Uterus (tissue), 4 donors: ENCODE measurements around the gene GYG2. TPM values are rescaled to one million over a fixed set of nuclear protein-coding genes. Genes with fewer than 3 reads are reported as not detected.
A peak's percentile ranks its signal among the peaks of the same experiment; 100 is the strongest.
"Not testable (repeated sequence)": the region's sequence is repeated elsewhere in the genome, so short reads cannot be mapped to it uniquely, and the experiment has no call there.

Experiments used
- DNase-seq, 2 donors: peaks; one replicate each; pipeline ENCODE4 v3.0.0-alpha.2; 2019 to 2020
- H3K27ac ChIP-seq, 2 donors: fragments of 200-600 bp; sonication (generic); 1 replicate in 1 of 2; 2 replicates in 1 of 2; pipeline ENCODE4 v1.5.1; 2016 to 2018
- H3K27me3 ChIP-seq, 2 donors: fragments of 200-600 bp; sonication (generic); one replicate each; pipeline ENCODE4 v1.5.1; 2018 to 2019; ENCODE audit warnings: control low read depth in 1 of 2
- H3K36me3 ChIP-seq, 2 donors: fragments of 200-600 bp; sonication (generic); one replicate each; pipeline ENCODE4 v1.5.1; 2019; ENCODE audit warnings: control low read depth in 1 of 2
- H3K4me1 ChIP-seq, 2 donors: fragments of 200-600 bp; sonication (generic); one replicate each; pipeline ENCODE4 v1.5.1; 2018 to 2019; ENCODE audit warnings: control low read depth in 1 of 2
- H3K4me3 ChIP-seq, 2 donors: fragments of 200-600 bp; sonication (generic); 1 replicate in 1 of 2; 2 replicates in 1 of 2; pipeline ENCODE4 v1.5.1; 2018 to 2019; ENCODE audit warnings: mild to moderate bottlenecking in 1 of 2
- H3K9me3 ChIP-seq, 2 donors: fragments of 200-600 bp; sonication (generic); one replicate each; pipeline ENCODE4 v1.5.1; 2019; ENCODE audit warnings: control low read depth in 1 of 2
- CTCF ChIP-seq, 4 experiments: fragments of 200-600 bp in 2 of 4; fragments of 450-650 bp in 2 of 4; sonication (generic) in 2 of 4; IDR thresholded peaks; one replicate each; pipeline ENCODE4 v1.5.1; 2016 to 2019; ENCODE audit warnings: antibody characterized with exemption in 4 of 4, mild to moderate bottlenecking in 2 of 4, moderate library complexity in 1 of 4
- POLR2A ChIP-seq, 2 donors: fragments of 450-650 bp; IDR thresholded peaks; one replicate each; pipeline ENCODE4 v1.6.1; 2016; ENCODE audit warnings: antibody characterized with exemption in 2 of 2, mild to moderate bottlenecking in 1 of 2, moderate library complexity in 1 of 2
- intact Hi-C: fragments of 100-400 bp; cut with DNase I; formaldehyde crosslinking; loops from one replicate; pipeline ENCODE4 v1.15.1; 2023; ENCODE audit warnings: low total_unique reads
- total RNA-seq, 4 donors: library from RNA; depleted of rRNA in 3 of 4; stranded (reverse); fragments of >200 nt in 3 of 4; gene quantifications; one replicate each; pipeline versions ENCODE4 v1.1.0 to v1.2.4, GENCODE V29; 2014 to 2023
- donor health status: DM: yes; HTN: yes; CAD: no.

The GYG2 gene
- total RNA-seq, result 1 to 10 TPM in 3 of 4 donors, not detected in 1; 1.0 to 9.6 (median 2.4) TPM

GRCh38 chrX:2828344-2828958, at the start of gene GYG2:
GYG2 (plus strand) TSS chrX:2828930; CDS start chrX:2830189, 1,259 bp downstream.
- DNase-seq, result no peak
- H3K27ac ChIP-seq, result no peak within 1 kb of the TSS
- H3K4me1 ChIP-seq, result no peaks in the 10 kb centered on the region
- peak within 1 kb of the TSS; percentile 16 to 33 for H3K4me3 ChIP-seq
- TF ChIP-seq CTCF (IDR thresholded peaks at IDR 0.05) (no peak), POLR2A (IDR thresholded peaks at IDR 0.05) (no peak)
- intact Hi-C loops, result no loop called here
- no peaks in the 10 kb centered on the region for H3K27me3 ChIP-seq
- no peaks in the 10 kb centered on the region for H3K36me3 ChIP-seq
- no peaks in the 10 kb centered on the region for H3K9me3 ChIP-seq

GRCh38 chrX:2780472-2781225, 48.1 kb upstream of the GYG2 start:
- H3K27me3 ChIP-seq, H3K27ac ChIP-seq, intact Hi-C loops, DNase-seq, H3K9me3 ChIP-seq, H3K4me3 ChIP-seq, H3K36me3 ChIP-seq, H3K4me1 ChIP-seq: not testable (repeated sequence)

GRCh38 chrX:2781226-2781571, 47.5 kb upstream of the GYG2 start:
- DNase-seq, result no peak
- H3K27me3 ChIP-seq, result no peaks in the 10 kb centered on the region
- H3K4me3 ChIP-seq, result no peak overlapping the region
- H3K4me1 ChIP-seq, result no peaks in the 10 kb centered on the region
- no peaks in the 10 kb centered on the region for H3K36me3 ChIP-seq
- H3K27ac ChIP-seq, result no peak overlapping the region
- TF ChIP-seq CTCF (IDR thresholded peaks at IDR 0.05), result no peak
- TF ChIP-seq POLR2A (IDR thresholded peaks at IDR 0.05), result no peak
- no peaks in the 10 kb centered on the region for H3K9me3 ChIP-seq
- intact Hi-C loops, result no loop called here

GRCh38 chrX:2781698-2782097, 47.0 kb upstream of the GYG2 start:
- intact Hi-C loops, result no loop called here
- H3K9me3 ChIP-seq, result no peaks in the 10 kb centered on the region
- no peak overlapping the region for H3K4me3 ChIP-seq
- H3K27me3 ChIP-seq, result no peaks in the 10 kb centered on the region
- DNase-seq, result no peak
- TF ChIP-seq POLR2A (IDR thresholded peaks at IDR 0.05) (no peak), CTCF (IDR thresholded peaks at IDR 0.05) (no peak)
- no peak overlapping the region for H3K27ac ChIP-seq
- no peaks in the 10 kb centered on the region for H3K36me3 ChIP-seq
- H3K4me1 ChIP-seq, result no peaks in the 10 kb centered on the region

GRCh38 chrX:2782171-2782570, 46.6 kb upstream of the GYG2 start:
- no peak for DNase-seq
- Histone ChIP-seq H3K9me3 (no peaks in the 10 kb centered on the region), H3K4me3 (no peak overlapping the region), H3K27me3 (no peaks in the 10 kb centered on the region), H3K27ac (no peak overlapping the region), H3K36me3 (no peaks in the 10 kb centered on the region), H3K4me1 (no peaks in the 10 kb centered on the region)
- no peak for TF ChIP-seq CTCF (IDR thresholded peaks at IDR 0.05)
- intact Hi-C loops, result no loop called here
